K562 (cell line): Measurements from ENCODE around the gene DTNBP1. TPM values are rescaled to one million over a fixed set of nuclear protein-coding genes. Genes with fewer than 3 reads are reported as not detected.

Experiments
- ATAC-seq: fragments of 200-7000 bp; cut with Tn5 transposase; 3 replicates; pipeline ENCODE4 v1.9.1; 2020; ENCODE audit warnings: moderate library complexity
- BruUV-seq: library from RNA; stranded (reverse); fragments of 400-500 nt; replicated peaks from 2 replicates; lab custom pipeline; 2021; lab: Mats Ljungman, UMichigan
- CTCF ChIA-PET: fragments of 300-600 bp; formaldehyde crosslinking; extraction: SDS; loops from one replicate; lab custom pipeline; 2021; ENCODE audit warnings: low intra/inter-chr PET ratio; lab: Yijun Ruan, JAX
- POLR2A ChIA-PET: fragments of 300-600, 350-650 bp; sonication (Branson Sonifier 250); formaldehyde crosslinking; extraction: SDS; loops from one replicate; lab custom pipeline; 2021; ENCODE audit warnings: antibody characterized with exemption, inconsistent platforms; lab: Yijun Ruan, JAX
- DNase-seq, 4 experiments: peaks; one replicate each; pipeline versions ENCODE4 v3.0.0 to v3.0.0-alpha.2; 2011 to 2018; ENCODE audit warnings: low spot score in 3 of 4, mixed read lengths in 3 of 4; ENCODE audit errors: extremely low read depth in 1 of 4
- FAIRE-seq: peaks from 2 replicates; lab custom pipeline; 2011; peaks lifted over from hg19 to GRCh38; lab: Jason Lieb, UNC
- H2AFZ ChIP-seq: 2 replicates; pipeline ENCODE4 v1.6.0; 2011; ENCODE audit warnings: low read depth, low read length, control low read depth, inconsistent platforms
- H3K27ac ChIP-seq: fragments of 200-600 bp; 3 replicates; pipeline ENCODE4 v1.8.0; 2011; ENCODE audit warnings: low read depth, mild to moderate bottlenecking, control low read depth, inconsistent platforms, low read length, moderate library complexity, mixed read lengths; ENCODE audit errors: extremely low read depth
- H3K27me3 ChIP-seq, 2 experiments: fragments of 300-600 bp in 1 of 2; 2 replicates in 1 of 2; 3 replicates in 1 of 2; pipeline versions ENCODE4 v1.6.0 to v1.8.0; 2011; ENCODE audit warnings: inconsistent platforms in 2 of 2, low read length in 2 of 2, mild to moderate bottlenecking in 1 of 2, mixed read lengths in 1 of 2, moderate library complexity in 1 of 2; ENCODE audit not compliant: control insufficient read depth in 2 of 2, insufficient read depth in 2 of 2
- H3K36me3 ChIP-seq: fragments of 300-600 bp; 3 replicates; pipeline ENCODE4 v1.8.0; 2011; ENCODE audit warnings: mild to moderate bottlenecking, low read length, inconsistent platforms; ENCODE audit not compliant: control insufficient read depth, insufficient read depth
- H3K4me1 ChIP-seq, 2 experiments: fragments of 200-600 bp in 1 of 2; replicated peaks in 1 of 2; 2 replicates in 1 of 2; 3 replicates in 1 of 2; pipeline versions ENCODE4 v1.5.1 to v1.8.0; 2011; ENCODE audit warnings: inconsistent platforms in 2 of 2, low read length in 2 of 2, mild to moderate bottlenecking in 1 of 2, mixed read lengths in 1 of 2, moderate library complexity in 1 of 2; ENCODE audit not compliant: control insufficient read depth in 2 of 2, insufficient read depth in 2 of 2
- H3K4me2 ChIP-seq: 2 replicates; pipeline ENCODE4 v1.6.1; 2011; ENCODE audit warnings: low read length, control low read depth, inconsistent platforms, mixed read lengths; ENCODE audit not compliant: insufficient read depth
- H3K4me3 ChIP-seq: fragments of 200-600 bp; sonication (generic), shearing (Covaris generic); 2 replicates; pipeline ENCODE4 v1.5.1; 2016; ENCODE audit warnings: control low read depth, inconsistent platforms
- H3K79me2 ChIP-seq: fragments of 200-600 bp; 3 replicates; pipeline ENCODE4 v1.8.0; 2011; ENCODE audit warnings: low read length, inconsistent platforms; ENCODE audit not compliant: control insufficient read depth, insufficient read depth
- H3K9ac ChIP-seq, 2 experiments: 2 replicates each; pipeline versions ENCODE4 v1.6.0 to v1.6.1; 2011; ENCODE audit warnings: low read depth in 2 of 2, low read length in 2 of 2, control low read depth in 1 of 2, inconsistent platforms in 1 of 2, mild to moderate bottlenecking in 1 of 2, mixed read lengths in 1 of 2; ENCODE audit not compliant: insufficient read depth in 1 of 2
- H3K9me1 ChIP-seq: one replicate; pipeline ENCODE4 v1.6.0; 2011; ENCODE audit warnings: inconsistent platforms, mild to moderate bottlenecking, low read length, moderate library complexity; ENCODE audit not compliant: control insufficient read depth, insufficient read depth
- H3K9me3 ChIP-seq: replicated peaks from 2 replicates; pipeline ENCODE4 v1.5.1; 2011; ENCODE audit warnings: low read depth, low read length, inconsistent platforms; ENCODE audit not compliant: control insufficient read depth, insufficient read depth
- H4K20me1 ChIP-seq: replicated peaks from 2 replicates; pipeline ENCODE4 v1.6.1; 2011; ENCODE audit warnings: low read length, inconsistent platforms, mixed read lengths; ENCODE audit not compliant: control insufficient read depth, insufficient read depth
- CBX8 ChIP-seq: fragments of 200-600 bp; sonication (generic); IDR thresholded peaks from 2 replicates; pipeline ENCODE4 v1.6.1; 2012; ENCODE audit warnings: borderline replicate concordance, mixed run types, low read depth, mild to moderate bottlenecking, moderate library complexity, mixed read lengths, low read length, control low read depth, inconsistent platforms; ENCODE audit not compliant: poor library complexity, severe bottlenecking; ENCODE audit errors: extremely low read depth
- DMBX1 ChIP-seq: fragments of 250-450 bp; sonication (Bioruptor Pico); IDR thresholded peaks from 2 replicates; pipeline ENCODE4 v1.8.0; 2022; ENCODE audit warnings: inconsistent platforms, mild to moderate bottlenecking, moderate library complexity, borderline replicate concordance
- JUN ChIP-seq, 2 experiments: sonication (generic) in 1 of 2; formaldehyde crosslinking in 1 of 2; IDR thresholded peaks; 2 replicates each; pipeline versions ENCODE4 v1.6.1 to v1.8.0; 2012 to 2022; ENCODE audit warnings: borderline replicate concordance in 2 of 2, mild to moderate bottlenecking in 2 of 2, improper control_type of control experiment in 1 of 2, low read depth in 1 of 2, low read length in 1 of 2, missing genetic modification reagents in 1 of 2
- MAZ ChIP-seq, 2 experiments: fragments of 450-650 bp in 1 of 2; sonication (generic) in 1 of 2; formaldehyde crosslinking; IDR thresholded peaks in 1 of 2; conservative IDR thresholded peaks in 1 of 2; 2 replicates each; pipeline versions ENCODE4 v1.4.0 to v1.5.0; 2020; ENCODE audit warnings: mild to moderate bottlenecking in 1 of 2, missing genetic modification reagents in 1 of 2
- NKRF ChIP-seq: fragments of 450-650 bp; IDR thresholded peaks from 2 replicates; pipeline ENCODE4 v1.6.1; 2016; ENCODE audit warnings: borderline replicate concordance
- RBM15 ChIP-seq: fragments of 200-400 bp; formaldehyde crosslinking; IDR thresholded peaks from 2 replicates; pipeline ENCODE4 v1.6.1; 2018; ENCODE audit warnings: mild to moderate bottlenecking, low read length, moderate library complexity; ENCODE audit not compliant: insufficient read depth
- RNF219 ChIP-seq: fragments of 250-450 bp; sonication (Bioruptor Pico); IDR thresholded peaks from 2 replicates; pipeline ENCODE4 v1.5.0; 2022; ENCODE audit warnings: mild to moderate bottlenecking
- TCFL5 ChIP-seq: fragments of 250-450 bp; sonication (Bioruptor Pico); conservative IDR thresholded peaks from 2 replicates; pipeline ENCODE4 v1.6.1; 2021; ENCODE audit warnings: mild to moderate bottlenecking, moderate library complexity, matching md5 sums
- THRB ChIP-seq: fragments of 450-650 bp; formaldehyde crosslinking; conservative IDR thresholded peaks from 2 replicates; pipeline ENCODE4 v1.4.0; 2022; ENCODE audit warnings: mild to moderate bottlenecking, missing genetic modification characterization
- ZNF785 ChIP-seq: fragments of 250-450 bp; sonication (Bioruptor Pico); IDR thresholded peaks from 2 replicates; pipeline ENCODE4 v1.4.0; 2020; ENCODE audit warnings: mild to moderate bottlenecking
- ZNF830 ChIP-seq: fragments of 250-450 bp; sonication (Bioruptor Pico); IDR thresholded peaks from 2 replicates; pipeline ENCODE4 v1.5.0; 2021; ENCODE audit warnings: mild to moderate bottlenecking
- WGBS: fragments of 100-300 bp; shearing (Covaris generic); methylation state at CpG from one replicate; pipeline ENCODE4 v1.1.6; 2016; ENCODE audit warnings: low coverage, mixed read lengths; ENCODE audit not compliant: insufficient coverage; ENCODE audit errors: missing lambda C conversion rate; 5-methylcytosine and 5-hydroxymethylcytosine counted together
- in situ Hi-C: fragments of 300-500 bp; cut with MboI; formaldehyde crosslinking; loops from 4 replicates; pipeline ENCODE4 v1.15.0; 2018; ENCODE audit warnings: inconsistent platforms, mixed read lengths
- intact Hi-C: fragments of 100-400 bp; cut with micrococcal nuclease; formaldehyde crosslinking; loops from 2 replicates; pipeline ENCODE4 v1.14.2; 2022
- polyA plus RNA-seq, 8 experiments: library from polyadenylated mRNA; depleted of rRNA in 4 of 8; stranded (reverse) in 5 of 8; unstranded in 3 of 8; fragments of >200 nt; fragmentation: Nextera tagmentation in 2 of 8; fragmentation: Illumina TruSeq in 1 of 8; extraction: Ambion mirVana in 2 of 8; extraction: Trizol in 1 of 8; gene quantifications; 2 replicates each; pipeline versions ENCODE4 v1.2.1 to v1.2.3, GENCODE V29; 2011 to 2014; ENCODE audit warnings: inconsistent platforms in 1 of 8, missing spikeins in 1 of 8
- total RNA-seq, 7 experiments: library from RNA; depleted of rRNA in 6 of 7; stranded (reverse); fragments of >200 nt in 6 of 7; fragmentation: Illumina TruSeq in 2 of 7; extraction: Trizol in 2 of 7; gene quantifications; 2 replicates each; pipeline versions ENCODE4 v1.2.1 to v1.2.3, GENCODE V29; 2011 to 2021; ENCODE audit warnings: low replicate concordance in 1 of 7

Gene DTNBP1
- total and polyA plus RNA-seq, 9 of the 15 experiments (the other 6 are each of a cell fraction or from before 2014, with no cell fraction given) = 16.7 to 54.5 (median 21.4) TPM

GRCh38 chr6:15675536-15676220 lies 12.8 kb upstream of the DTNBP1 start (continued):
- TF ChIP-seq RNF219 (CRISPR knock-in tag) (no peak), DMBX1 (CRISPR knock-in tag) (no peak), TCFL5 (CRISPR knock-in tag) (no peak)

GRCh38 chr6:15674690-15675386 lies 12.0 kb upstream of the DTNBP1 start:
- Histone ChIP-seq H4K20me1 (no peaks in the 10 kb centered on the region), H3K27me3 (peaks cover 0 to 10% of the 10 kb centered on the region in 2 experiments; a peak in 3 of 5 replicates), H3K4me1 (peaks cover 0 to 5% of the 10 kb centered on the region in 2 experiments; a peak in 2 of 5 replicates), H3K36me3 (no peaks in the 10 kb centered on the region), H3K4me2 (no peak overlapping the region), H3K9me1 (no peaks in the 10 kb centered on the region), H3K27ac (no peak overlapping the region), H3K4me3 (no peak overlapping the region), H3K9ac (no peak overlapping the region), H3K9me3 (no peaks in the 10 kb centered on the region), H3K79me2 (no peaks in the 10 kb centered on the region), H2AFZ (0 out of 2 replicates have a peak overlapping the region, but pooled peaks have one; percentile 1)
- BruUV-seq = no TSS peak
- ChIA-PET CTCF (no interaction called here), POLR2A (interaction anchor here (1.1 to 1.4 kb wide), 2 partner anchors 10 to 83 kb away, joined by 3 to 4 read pairs; no protein-coding TSS in a partner anchor)
- intact Hi-C loops = no loop called here
- in situ Hi-C loops = no loop called here
- FAIRE-seq = no peak
- no peak for DNase-seq
- 20% methylated on average over 9 of the region's 9 CpGs for WGBS
- ATAC-seq = peak; percentile 73
- TF ChIP-seq ZNF830 (CRISPR knock-in tag) (no peak), JUN (IDR thresholded peaks at IDR 0.05; ENCODE audit: borderline replicate concordance, low read depth, low read length) (no peak), JUN (CRISPR knock-in tag; IDR thresholded peaks at IDR 0.05; ENCODE audit: borderline replicate concordance) (no peak), RBM15 (no peak), MAZ (CRISPR knock-in tag; conservative IDR thresholded peaks at IDR 0.05 in 1 of 2, IDR thresholded peaks at IDR 0.05 in 1 of 2) (no peak), CBX8 (no peak), NKRF (no peak), ZNF785 (CRISPR knock-in tag) (no peak), THRB (CRISPR knock-in tag) (no peak)
